GM04504 (cell line): Measurements from ENCODE around the gene PPP2R5A.
"Not testable (repeated sequence)": the region's sequence is repeated elsewhere in the genome, so short reads cannot be mapped to it uniquely, and the experiment has no call there.

Experiments used
- DNase-seq: peaks from one replicate; pipeline ENCODE4 v3.0.0-alpha.2; 2012; ENCODE audit warnings: low read depth

The PPP2R5A gene

DNA sequence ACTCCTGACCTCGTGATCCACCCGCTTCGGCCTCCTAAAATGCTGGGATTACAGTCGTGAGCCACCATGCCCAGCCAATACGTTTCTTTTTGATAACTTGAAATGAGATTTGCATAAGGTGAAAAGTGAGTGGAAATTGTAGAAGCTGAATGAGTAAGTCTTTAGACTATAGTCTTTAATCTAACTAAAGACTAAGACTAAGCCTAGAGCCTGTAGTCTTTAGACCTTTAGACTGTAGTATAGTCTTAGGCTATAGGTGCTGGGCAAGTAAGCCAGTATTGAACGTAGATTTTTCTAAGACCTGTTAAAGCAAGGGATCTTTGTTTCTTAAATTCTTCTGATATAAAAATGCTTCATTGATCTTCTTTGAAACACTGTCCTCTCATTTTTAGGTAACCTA, 12.1 kb downstream of the PPP2R5A start:
- DNase-seq = no peak

DNA sequence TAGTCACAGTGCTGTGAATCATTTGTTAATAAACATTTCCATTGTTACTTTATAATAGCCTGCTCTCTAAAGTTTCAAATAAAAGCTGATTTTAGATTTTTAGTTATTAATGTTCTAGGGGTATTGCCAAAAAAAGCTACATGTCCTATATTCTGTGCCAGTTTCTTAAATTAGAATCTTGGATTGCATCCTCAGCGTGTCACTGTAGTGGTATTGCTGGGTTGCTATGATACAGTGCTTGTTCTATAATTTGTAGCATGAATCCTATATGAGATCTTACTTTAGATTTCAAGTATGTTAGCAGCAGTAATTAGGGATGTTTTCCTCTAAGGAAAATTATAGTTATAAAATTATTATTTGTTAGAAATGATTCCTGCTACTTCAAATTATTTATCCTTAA, 16.4 kb downstream of the PPP2R5A start:
- DNase-seq = no peak

DNA sequence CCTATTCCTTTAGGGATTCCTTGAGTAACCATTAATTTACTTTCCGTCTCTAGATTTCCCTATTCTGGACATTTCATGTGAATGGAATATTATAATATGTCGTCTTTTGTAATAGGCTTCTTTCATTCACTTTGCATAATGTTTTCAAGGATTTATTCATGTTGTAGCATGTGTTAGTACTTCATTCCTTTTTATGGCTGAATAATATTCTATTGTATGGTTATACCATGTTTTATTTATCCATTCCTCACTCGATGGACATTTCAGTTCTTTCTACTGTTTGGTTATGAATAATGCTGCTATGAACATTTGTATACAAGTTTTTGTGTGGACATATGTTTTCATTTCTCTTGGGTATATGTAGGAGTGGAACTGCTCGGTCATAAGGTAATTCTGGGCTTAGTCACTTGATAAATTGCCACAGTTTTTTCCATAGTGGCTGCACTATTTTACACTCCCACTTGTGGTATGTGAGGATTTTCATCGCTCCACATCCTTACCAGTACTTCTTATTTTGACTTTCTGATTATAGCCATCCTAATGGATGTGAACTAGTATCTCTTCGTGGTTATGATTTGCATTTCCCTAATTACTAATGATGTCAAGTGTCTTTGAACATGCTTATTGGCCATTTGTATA, 17.7 kb downstream of the PPP2R5A start:
- DNase-seq = no peak

DNA sequence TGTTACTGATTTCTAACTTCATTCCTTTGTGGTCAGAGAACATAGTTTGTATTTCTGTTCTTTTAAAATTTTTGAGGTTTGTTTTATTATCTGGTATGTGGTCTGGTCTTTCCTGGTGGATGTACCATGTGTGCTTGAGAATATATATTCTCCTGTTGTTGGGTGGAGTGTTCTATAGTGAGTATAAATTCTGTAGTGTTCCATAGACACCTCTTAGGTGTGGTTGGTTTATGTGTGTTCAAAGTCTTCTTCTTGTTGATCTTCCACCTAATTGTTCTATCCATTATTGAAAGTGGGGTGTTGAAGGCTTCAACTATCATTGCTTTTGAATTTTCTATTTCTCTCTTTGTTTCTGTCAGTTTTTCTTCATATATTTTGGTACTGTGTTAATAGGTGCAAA, 20.1 kb downstream of the PPP2R5A start:
- no peak for DNase-seq

DNA sequence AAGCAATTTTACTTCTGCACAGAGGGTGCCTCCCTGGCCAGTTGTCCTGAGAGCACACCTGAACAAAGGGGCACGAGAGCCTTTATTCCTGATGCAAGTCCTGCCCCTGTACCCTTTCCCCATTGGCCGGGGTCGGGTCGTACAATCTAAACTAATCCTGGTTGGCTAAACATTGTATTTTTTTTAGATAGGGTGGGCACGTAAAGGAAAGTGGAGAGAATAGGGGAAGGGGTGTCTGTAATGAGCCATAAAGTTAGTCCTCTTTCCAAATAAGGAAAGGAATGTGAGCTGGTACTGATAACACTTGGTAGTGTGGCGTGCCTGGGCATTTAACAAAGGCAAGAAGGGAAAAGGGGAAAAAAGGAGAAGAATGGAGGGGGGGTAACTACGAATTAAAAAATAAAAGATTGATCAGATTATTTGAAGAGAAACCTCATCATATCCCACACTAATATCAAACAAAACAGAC, 20.8 kb downstream of the PPP2R5A start:
- DNase-seq = not testable (repeated sequence)

DNA sequence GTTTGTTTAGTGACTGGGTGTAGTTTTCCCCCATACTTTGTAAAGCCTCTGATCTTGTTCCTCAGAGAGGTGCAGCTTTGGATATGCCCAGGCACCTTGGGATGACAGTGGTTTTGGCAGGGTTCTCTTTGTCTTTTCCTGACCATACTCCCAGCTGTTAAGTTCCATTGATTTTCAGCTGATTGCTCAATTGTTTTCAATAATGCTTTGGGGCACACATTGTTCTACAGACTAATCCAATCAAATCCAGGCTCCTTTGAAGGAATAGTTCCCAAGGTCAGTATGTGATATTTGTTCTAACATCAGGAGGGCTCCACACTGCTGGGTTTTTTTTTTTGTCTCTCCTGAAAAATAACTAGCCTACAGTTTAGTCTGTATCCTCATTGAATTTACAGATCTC, 24.8 kb downstream of the PPP2R5A start:
- no peak for DNase-seq

DNA sequence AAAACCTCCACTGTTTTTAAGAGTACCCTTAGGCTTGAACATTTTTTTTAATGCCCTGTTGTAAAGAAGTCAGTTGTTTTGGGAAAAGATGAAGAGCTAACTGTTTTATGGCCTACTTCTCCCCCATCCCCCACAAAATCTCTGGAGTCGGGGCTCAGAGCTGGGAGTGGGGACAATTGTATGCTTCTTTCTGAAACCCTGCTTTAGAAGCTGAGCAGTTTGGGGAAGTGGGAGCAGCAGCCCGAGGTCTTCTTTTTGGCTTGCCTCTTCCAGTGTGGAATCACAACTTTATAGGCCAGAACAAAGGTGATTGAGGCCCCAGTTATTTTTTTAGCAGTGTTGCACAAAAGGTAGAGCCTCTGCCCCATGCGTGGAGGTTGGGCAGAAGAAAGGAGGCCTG, 25.2 kb downstream of the PPP2R5A start:
- no peak for DNase-seq

DNA sequence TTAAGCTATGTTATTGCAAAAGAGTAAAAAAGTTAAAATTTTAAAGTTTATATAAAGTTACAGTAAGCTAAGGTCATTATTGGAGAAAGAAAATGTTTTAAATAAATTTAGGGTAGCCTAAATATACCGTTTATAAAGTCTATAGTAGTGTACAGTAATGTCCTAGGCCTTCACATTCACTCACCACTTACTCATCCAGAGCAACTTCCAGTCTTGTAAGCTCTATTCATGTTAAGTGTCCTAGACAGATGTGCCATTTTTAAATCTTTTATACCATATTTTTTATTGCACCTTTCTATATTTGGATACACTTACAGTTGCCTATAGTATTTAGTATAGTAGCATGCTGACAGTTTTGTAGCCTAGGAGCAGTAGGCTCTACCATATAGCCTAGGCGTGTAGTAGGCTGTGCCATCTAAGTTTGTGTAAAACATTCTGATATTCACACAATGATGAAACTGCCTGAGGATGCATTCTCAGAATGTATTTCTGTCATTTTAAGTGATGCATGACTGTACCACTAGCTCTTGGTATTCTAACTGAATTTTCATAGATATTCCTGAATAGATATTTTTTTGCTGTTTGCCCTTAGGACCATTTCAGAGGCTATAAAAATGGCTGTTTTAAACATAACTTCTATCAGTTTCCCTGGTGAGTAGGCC, 26.8 kb downstream of the PPP2R5A start:
- no peak for DNase-seq

DNA sequence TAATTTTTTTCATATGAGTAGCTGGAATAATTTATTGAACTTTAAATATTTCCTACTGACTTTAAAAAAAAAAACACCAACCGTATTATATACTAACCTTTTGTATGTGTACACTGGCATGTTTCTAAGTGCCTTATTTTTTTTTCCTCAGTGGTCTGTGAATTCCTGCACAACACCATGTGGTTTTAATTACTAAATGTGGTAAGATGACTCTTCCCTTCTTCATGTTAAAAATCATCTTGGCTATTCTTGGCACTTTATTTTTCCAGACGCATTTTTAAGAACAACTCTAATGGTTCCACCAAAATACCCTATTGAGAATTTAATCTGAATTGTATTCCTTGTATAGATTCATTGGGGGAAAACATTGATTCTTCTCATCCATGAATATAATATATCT, 28.4 kb downstream of the PPP2R5A start:
- DNase-seq = peak; percentile 47

DNA sequence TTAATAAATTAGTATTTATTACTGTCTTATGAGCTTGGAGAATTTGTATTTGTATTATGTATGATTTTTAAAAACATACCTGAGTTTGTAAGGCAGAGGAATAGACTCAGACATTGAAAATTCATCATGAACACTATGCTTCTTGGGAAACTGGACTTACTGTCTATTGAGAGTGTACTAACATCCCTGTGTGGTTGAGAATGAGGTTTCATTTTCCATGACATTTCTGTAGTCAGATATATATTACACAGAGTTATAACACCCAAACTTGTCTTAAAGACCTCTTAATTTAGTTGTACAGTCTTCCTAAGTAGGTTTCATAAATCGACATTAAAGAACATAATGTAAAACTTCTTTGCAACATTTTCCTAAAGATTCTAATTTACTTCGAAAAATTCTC, 30.0 kb downstream of the PPP2R5A start:
- DNase-seq = no peak

DNA sequence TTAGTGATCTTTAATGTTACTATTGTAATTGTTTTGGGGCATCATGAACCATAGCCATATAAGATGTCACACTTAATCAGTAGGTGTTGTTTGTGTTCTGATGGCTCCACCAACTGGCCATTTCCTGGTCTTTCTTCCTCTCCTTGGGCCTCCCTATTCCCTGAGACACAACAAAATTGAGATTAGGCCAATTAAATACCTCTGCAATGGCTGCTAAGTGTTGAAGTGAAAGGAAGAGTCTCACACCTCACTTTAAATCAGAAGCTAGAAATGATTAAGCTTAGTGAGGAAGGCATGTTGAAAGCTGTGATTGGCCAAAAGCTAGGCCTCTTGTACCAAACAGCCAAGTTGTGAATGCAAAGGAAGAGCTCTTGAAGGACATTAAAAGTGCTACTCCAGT, 30.7 kb downstream of the PPP2R5A start:
- DNase-seq = no peak

DNA sequence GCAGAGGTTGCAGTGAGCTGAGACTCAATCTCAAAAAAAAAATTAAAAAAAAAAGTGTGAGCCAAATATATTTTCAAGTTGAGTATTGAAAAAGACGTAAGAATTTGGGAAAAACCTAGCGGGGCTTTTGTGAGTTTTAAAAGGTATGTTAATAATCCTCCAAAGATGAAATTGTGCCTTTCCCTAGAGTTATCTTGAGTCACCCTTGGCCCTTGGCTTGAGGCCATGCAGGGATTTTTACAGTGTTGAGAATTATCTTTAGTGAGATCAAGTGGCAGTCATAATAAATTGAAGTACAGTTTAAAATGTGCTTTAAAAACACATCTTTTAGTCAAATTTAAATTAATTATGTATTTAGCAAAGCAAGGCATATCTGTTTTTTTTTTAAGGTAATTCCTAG, 32.7 kb downstream of the PPP2R5A start:
- no peak for DNase-seq

DNA sequence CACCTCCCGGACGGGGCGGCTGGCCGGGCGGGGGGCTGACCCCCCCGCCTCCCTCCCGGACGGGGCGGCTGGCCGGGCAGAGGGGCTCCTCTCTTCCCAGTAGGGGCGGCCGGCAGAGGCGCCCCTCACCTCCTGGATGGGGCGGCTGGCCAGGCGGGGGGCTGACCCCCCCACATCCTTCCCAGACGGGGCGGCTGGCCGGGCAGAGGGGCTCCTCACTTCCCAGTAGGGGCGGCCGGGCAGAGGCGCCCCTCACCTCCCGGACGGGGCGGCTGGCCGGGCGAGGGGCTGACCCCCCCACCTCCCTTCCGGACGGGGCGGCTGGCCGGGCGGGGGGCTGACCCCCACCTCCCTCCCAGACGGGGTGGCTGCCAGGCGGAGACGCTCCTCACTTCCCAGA, 35.8 kb downstream of the PPP2R5A start:
- not testable (repeated sequence) for DNase-seq

DNA sequence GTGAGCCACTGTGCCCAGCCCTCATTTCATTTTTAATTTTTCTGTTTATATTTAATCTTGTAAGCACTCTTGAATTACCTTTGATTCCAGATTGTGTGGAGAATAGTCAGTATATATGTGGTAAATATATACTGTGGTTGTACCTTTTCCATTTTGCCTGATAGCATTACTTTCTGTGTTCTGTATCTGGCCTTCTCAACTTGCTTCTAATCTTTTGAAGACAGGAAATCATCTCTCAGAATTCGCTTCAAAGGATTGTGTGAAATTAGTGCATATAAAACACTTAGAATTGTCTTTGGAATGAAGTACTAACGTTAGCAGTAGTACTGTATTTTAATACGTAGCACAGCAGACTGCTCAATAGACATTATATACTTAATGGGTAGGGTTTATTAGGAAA, 37.9 kb downstream of the PPP2R5A start:
- DNase-seq = no peak

DNA sequence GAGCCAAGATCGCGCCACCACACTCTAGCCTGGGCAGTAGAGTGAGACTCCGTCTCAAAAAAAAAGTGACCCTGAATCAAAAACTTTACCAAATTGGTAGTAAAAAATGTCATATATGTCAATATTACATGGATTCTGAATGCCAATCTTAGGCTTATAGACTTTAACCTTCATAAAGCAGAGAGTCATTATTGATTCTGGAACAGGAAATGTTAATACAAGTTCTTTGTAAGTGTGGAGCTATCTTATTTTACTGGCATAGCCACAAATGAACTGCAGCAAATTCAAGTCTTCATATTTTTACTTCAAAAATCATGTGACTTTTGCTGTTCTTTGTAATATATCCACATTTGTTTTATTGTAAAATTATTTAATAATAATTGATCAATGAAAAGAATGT, 41.3 kb downstream of the PPP2R5A start:
- DNase-seq = no peak

DNA sequence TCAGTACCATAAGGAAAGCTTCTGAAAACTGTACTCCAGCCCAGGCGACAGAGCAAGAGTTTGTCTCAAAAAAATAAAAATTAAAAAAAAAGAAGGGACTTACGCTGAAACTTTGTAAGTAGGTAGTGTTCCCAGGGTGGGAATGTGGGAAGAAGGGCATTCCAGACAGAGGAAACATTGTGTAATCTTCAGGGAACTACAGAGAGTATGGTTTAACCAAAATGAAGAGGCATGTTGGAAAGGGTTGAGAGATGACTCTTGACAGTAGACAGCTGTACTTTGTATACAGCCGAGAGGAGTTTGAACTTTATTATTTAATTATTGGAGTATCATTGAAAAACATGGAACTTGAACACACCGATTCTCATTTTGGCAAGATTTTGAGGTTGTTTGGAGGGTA, 43.0 kb downstream of the PPP2R5A start:
- no peak for DNase-seq

DNA sequence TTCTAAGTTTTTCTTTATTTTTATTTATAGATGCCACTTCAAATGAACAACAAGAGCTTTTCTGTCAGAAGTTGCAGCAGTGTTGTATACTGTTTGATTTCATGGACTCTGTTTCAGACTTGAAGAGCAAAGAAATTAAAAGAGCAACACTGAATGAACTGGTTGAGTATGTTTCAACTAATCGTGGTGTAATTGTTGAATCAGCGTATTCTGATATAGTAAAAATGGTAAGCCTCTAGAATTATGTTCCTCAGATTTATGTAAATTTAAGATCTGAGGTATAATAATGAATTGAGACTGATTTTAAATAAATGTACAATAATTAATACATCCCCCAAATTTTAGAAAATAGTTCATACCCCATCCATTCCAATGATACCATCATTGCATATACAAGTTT, 43.9 kb downstream of the PPP2R5A start:
- DNase-seq = no peak

DNA sequence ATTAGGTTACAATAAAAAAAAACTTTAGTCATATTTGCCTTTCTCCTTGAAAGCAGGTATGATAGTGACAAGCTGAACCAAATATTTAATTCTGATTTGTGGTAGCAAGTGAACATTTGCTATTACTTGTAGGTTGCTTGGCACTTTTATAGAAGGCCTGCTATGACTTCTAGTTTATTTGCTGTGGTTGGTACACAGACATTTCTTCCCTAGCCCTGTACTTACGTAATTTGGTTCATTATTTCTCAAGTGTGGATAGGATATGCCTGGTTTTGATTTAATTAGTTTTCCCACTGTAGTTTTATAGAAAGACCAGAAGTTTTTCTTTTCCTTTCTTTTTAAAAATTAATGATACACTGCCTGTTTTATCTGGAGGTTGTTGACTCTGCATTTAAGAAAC, 55.9 kb downstream of the PPP2R5A start:
- DNase-seq = no peak

DNA sequence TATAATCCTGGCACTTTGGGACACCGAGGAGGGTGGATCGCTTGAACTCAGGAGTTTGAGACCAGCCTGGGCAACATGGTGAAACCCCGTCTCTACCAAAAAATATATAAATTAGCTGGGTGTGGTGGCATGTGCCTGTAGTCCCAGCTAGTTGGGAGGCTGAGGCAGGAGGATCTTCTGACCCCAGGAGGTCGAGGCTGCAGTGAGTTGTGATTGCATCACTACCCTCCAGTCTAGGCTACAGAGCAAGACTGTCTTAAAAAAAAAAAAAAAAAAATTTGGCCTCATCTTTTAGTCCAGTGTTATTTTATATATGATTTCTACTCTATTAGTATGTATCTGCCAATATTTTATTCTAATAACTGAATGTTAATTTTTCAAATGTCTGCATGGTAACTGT, 59.7 kb downstream of the PPP2R5A start:
- no peak for DNase-seq

DNA sequence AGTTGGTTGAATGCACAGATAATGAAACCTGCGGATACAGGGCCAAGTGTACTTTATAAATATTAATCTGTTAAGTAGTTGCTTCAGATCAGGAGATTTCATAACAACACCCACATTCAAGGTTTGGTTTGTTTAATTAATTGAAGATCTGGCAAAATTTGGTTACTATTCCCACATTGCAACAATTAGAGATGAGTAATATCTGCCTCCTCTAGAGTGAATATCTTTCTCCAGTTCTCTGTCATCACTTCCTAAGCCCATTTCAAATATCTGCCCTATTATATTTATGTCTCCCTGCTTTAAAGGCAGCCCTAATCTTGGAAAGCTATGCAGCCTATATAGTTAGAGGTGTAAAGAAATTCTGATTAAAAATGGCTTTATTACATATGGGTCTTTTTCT, 61.4 kb downstream of the PPP2R5A start:
- no peak for DNase-seq

DNA sequence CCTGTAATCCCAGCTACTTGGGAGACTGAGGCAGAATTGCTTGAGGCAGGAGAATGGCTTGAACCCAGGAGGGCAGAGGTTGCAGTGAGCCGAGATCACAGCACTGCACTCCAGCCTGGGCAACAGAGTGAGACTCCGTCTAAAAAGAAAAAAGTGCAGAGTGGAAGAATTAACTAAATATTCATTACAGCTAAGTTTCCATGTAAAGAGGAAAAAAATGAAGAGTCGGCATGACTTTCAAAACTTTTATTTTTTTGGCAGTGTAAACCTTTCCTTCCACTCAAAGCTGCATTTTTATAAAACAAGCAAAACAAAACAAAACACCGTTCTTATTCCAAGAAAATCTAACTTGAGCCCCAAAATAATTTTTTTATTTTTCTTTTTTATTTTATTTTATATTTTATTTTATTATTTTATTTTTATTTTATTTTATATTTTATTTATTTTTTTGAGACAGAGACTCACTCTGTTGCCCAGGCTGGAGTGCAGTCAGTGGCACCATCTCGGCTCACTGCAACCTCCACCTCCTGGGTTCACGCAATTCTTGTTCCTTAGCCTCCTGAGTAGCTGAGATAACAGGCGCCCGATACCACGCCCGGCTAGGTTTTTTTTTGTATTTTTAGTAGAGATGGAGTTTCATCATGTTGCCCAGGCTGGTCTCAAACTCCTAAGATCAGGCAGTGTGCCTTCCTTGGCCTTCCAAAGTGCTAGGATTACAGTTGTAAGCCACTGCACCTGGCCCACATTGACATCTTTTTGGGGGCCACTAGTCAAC, 66.6 kb downstream of the PPP2R5A start:
- no peak for DNase-seq

DNA sequence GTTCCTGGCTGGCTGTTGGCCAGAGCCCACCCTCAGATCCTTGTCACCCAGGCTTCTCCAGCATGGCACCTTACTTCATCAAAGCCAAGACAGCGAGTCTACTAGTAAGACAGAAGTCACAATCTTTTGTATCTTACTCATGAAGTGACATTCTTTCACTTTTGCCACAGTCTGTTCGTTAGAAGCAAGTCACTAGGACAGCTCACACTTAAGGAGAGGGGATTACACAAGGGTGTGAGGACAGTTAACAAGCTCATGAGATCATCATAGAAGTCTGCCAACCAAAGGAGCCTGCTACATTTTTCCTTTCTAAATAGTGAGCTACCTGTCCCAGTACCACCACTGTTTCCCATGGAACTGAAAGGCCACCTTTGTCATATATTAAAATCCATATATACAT, 68.0 kb downstream of the PPP2R5A start:
- no peak for DNase-seq

DNA sequence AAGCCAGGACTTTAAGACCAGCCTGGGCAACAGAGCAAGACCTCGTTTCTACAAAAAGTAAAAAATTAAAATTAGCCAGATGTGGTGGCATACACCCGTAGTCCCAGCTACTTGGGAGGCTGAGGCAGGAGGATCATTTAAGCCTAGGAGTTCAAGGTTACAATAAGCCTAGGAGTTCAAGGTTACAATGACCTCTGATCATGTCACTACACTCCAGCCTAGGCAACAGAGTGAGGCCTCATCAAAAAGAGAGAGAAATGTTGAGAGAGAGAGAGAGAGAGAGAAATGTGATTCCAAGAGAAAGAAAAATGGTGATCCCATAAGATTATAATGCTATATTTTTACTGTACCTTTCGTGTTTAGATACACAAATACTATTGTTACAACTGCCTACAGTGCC, 69.3 kb downstream of the PPP2R5A start:
- no peak for DNase-seq
